K562 (cell line): Measurements from ENCODE around the gene GALNT13. TPM values are rescaled to one million over a fixed set of nuclear protein-coding genes. Genes with fewer than 3 reads are reported as not detected.

ENCODE experiments used
- ARID2 ChIP-seq: fragments of 450-650 bp; IDR thresholded peaks from 2 replicates; pipeline ENCODE4 v1.6.1; 2017; ENCODE audit warnings: antibody characterized with exemption, mild to moderate bottlenecking
- NR2F6 ChIP-seq: fragments of 450-650 bp; formaldehyde crosslinking; IDR thresholded peaks from 2 replicates; pipeline ENCODE4 v1.4.0; 2020; ENCODE audit warnings: mild to moderate bottlenecking
- POLR2B ChIP-seq: fragments of 450-650 bp; IDR thresholded peaks from 2 replicates; pipeline ENCODE4 v1.6.1; 2018; ENCODE audit warnings: low read depth; ENCODE audit not compliant: partially characterized antibody
- PRMT5 ChIP-seq: sonication (generic); formaldehyde crosslinking; IDR thresholded peaks from 2 replicates; pipeline ENCODE4 v1.5.0; 2020; ENCODE audit warnings: missing genetic modification reagents
- SMC3 ChIP-seq: conservative IDR thresholded peaks from 2 replicates; pipeline ENCODE4 v1.6.1; 2011; ENCODE audit warnings: low read depth, low read length, improper control_type of control experiment; ENCODE audit not compliant: insufficient read depth
- TARDBP ChIP-seq: fragments of 450-650 bp; IDR thresholded peaks from 2 replicates; pipeline ENCODE4 v1.6.1; 2016
- U2AF2 ChIP-seq: fragments of 200-400 bp; formaldehyde crosslinking; optimal IDR thresholded peaks from 2 replicates; pipeline ENCODE3; 2017; ENCODE audit warnings: low read depth, mild to moderate bottlenecking, low read length
- ZKSCAN8 ChIP-seq: fragments of 200-800 bp; sonication (Bioruptor generic); IDR thresholded peaks from 2 replicates; pipeline ENCODE4 v1.6.1; 2016; ENCODE audit warnings: missing genetic modification characterization, missing compliant biosample characterization
- polyA plus RNA-seq, 8 experiments: library from polyadenylated mRNA; depleted of rRNA in 4 of 8; stranded (reverse) in 5 of 8; unstranded in 3 of 8; fragments of >200 nt; fragmentation: Nextera tagmentation in 2 of 8; fragmentation: Illumina TruSeq in 1 of 8; extraction: Ambion mirVana in 2 of 8; extraction: Trizol in 1 of 8; gene quantifications; 2 replicates each; pipeline versions ENCODE4 v1.2.1 to v1.2.3, GENCODE V29; 2011 to 2014; ENCODE audit warnings: inconsistent platforms in 1 of 8, missing spikeins in 1 of 8
- total RNA-seq, 7 experiments: library from RNA; depleted of rRNA in 6 of 7; stranded (reverse); fragments of >200 nt in 6 of 7; fragmentation: Illumina TruSeq in 2 of 7; extraction: Trizol in 2 of 7; gene quantifications; 2 replicates each; pipeline versions ENCODE4 v1.2.1 to v1.2.3, GENCODE V29; 2011 to 2021; ENCODE audit warnings: low replicate concordance in 1 of 7
- TF ChIP-seq, protein P1 (sequence below): fragments of 250-450 bp; sonication (Bioruptor Pico); IDR thresholded peaks from 2 replicates; pipeline ENCODE4 v1.8.0; 2022; ENCODE audit warnings: moderate library complexity, mild to moderate bottlenecking, inconsistent platforms
- TF ChIP-seq, protein P2 (sequence below): fragments of 250-450 bp; sonication (Bioruptor Pico); IDR thresholded peaks from 2 replicates; pipeline ENCODE4 v1.8.0; 2021; ENCODE audit warnings: moderate library complexity, mild to moderate bottlenecking, inconsistent platforms
- TF ChIP-seq, protein P3 (sequence below): fragments of 200-600 bp; sonication (generic); IDR thresholded peaks from one replicate; pipeline ENCODE4 v1.6.1; 2012; ENCODE audit warnings: mild to moderate bottlenecking, low read depth, low read length, inconsistent platforms

Gene GALNT13
- total and polyA plus RNA-seq, 9 of the 15 experiments (the other 6 are each of a cell fraction or from before 2014, with no cell fraction given): not detected

DNA sequence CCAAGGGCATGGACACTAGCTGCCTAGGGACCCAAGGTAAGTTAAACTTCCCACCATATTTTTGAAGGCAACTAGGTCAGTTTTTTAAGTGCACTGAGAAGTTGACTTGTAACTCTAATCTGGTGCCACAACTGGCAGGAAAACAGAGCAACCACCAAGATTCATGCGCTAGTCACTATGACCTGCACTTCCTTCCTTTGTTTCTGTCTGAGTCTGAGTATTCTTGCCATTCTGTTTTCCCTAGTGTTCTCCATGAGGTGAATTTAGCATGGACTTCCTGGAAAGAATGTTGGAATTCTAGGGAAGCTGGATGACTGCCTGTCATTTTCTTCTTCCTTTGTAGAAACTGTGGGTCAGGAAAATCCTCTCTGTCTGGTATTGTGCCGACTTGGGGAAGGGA lies 249.0 kb downstream of the GALNT13 start (continued):
- no peak for TF ChIP-seq SMC3
- TF ChIP-seq, protein P1, sequence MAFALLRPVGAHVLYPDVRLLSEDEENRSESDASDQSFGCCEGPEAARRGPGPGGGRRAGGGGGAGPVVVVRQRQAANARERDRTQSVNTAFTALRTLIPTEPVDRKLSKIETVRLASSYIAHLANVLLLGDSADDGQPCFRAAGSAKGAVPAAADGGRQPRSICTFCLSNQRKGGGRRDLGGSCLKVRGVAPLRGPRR (CRISPR knock-in tag): no peak
- TF ChIP-seq TARDBP: no peak
- TF ChIP-seq ARID2: no peak
- TF ChIP-seq POLR2B: no peak
- TF ChIP-seq, protein P2, sequence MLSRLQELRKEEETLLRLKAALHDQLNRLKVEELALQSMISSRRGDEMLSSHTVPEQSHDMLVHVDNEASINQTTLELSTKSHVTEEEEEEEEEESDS (CRISPR knock-in tag): no peak
- TF ChIP-seq U2AF2: no peak
- TF ChIP-seq, protein P3, sequence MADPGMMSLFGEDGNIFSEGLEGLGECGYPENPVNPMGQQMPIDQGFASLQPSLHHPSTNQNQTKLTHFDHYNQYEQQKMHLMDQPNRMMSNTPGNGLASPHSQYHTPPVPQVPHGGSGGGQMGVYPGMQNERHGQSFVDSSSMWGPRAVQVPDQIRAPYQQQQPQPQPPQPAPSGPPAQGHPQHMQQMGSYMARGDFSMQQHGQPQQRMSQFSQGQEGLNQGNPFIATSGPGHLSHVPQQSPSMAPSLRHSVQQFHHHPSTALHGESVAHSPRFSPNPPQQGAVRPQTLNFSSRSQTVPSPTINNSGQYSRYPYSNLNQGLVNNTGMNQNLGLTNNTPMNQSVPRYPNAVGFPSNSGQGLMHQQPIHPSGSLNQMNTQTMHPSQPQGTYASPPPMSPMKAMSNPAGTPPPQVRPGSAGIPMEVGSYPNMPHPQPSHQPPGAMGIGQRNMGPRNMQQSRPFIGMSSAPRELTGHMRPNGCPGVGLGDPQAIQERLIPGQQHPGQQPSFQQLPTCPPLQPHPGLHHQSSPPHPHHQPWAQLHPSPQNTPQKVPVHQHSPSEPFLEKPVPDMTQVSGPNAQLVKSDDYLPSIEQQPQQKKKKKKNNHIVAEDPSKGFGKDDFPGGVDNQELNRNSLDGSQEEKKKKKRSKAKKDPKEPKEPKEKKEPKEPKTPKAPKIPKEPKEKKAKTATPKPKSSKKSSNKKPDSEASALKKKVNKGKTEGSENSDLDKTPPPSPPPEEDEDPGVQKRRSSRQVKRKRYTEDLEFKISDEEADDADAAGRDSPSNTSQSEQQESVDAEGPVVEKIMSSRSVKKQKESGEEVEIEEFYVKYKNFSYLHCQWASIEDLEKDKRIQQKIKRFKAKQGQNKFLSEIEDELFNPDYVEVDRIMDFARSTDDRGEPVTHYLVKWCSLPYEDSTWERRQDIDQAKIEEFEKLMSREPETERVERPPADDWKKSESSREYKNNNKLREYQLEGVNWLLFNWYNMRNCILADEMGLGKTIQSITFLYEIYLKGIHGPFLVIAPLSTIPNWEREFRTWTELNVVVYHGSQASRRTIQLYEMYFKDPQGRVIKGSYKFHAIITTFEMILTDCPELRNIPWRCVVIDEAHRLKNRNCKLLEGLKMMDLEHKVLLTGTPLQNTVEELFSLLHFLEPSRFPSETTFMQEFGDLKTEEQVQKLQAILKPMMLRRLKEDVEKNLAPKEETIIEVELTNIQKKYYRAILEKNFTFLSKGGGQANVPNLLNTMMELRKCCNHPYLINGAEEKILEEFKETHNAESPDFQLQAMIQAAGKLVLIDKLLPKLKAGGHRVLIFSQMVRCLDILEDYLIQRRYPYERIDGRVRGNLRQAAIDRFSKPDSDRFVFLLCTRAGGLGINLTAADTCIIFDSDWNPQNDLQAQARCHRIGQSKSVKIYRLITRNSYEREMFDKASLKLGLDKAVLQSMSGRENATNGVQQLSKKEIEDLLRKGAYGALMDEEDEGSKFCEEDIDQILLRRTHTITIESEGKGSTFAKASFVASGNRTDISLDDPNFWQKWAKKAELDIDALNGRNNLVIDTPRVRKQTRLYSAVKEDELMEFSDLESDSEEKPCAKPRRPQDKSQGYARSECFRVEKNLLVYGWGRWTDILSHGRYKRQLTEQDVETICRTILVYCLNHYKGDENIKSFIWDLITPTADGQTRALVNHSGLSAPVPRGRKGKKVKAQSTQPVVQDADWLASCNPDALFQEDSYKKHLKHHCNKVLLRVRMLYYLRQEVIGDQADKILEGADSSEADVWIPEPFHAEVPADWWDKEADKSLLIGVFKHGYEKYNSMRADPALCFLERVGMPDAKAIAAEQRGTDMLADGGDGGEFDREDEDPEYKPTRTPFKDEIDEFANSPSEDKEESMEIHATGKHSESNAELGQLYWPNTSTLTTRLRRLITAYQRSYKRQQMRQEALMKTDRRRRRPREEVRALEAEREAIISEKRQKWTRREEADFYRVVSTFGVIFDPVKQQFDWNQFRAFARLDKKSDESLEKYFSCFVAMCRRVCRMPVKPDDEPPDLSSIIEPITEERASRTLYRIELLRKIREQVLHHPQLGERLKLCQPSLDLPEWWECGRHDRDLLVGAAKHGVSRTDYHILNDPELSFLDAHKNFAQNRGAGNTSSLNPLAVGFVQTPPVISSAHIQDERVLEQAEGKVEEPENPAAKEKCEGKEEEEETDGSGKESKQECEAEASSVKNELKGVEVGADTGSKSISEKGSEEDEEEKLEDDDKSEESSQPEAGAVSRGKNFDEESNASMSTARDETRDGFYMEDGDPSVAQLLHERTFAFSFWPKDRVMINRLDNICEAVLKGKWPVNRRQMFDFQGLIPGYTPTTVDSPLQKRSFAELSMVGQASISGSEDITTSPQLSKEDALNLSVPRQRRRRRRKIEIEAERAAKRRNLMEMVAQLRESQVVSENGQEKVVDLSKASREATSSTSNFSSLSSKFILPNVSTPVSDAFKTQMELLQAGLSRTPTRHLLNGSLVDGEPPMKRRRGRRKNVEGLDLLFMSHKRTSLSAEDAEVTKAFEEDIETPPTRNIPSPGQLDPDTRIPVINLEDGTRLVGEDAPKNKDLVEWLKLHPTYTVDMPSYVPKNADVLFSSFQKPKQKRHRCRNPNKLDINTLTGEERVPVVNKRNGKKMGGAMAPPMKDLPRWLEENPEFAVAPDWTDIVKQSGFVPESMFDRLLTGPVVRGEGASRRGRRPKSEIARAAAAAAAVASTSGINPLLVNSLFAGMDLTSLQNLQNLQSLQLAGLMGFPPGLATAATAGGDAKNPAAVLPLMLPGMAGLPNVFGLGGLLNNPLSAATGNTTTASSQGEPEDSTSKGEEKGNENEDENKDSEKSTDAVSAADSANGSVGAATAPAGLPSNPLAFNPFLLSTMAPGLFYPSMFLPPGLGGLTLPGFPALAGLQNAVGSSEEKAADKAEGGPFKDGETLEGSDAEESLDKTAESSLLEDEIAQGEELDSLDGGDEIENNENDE: no peak
- TF ChIP-seq PRMT5: no peak
- no peak for TF ChIP-seq NR2F6 (CRISPR knock-in tag)
- TF ChIP-seq ZKSCAN8 (CRISPR knock-in tag): no peak
